C4-2B (cell line): Measurements from ENCODE around the gene GRB14.

Source experiments
- CTCF ChIP-seq: fragments of 450-650 bp; conservative IDR thresholded peaks from 2 replicates; pipeline ENCODE4 v1.5.1; 2017; ENCODE audit warnings: mild to moderate bottlenecking
- ZFX ChIP-seq: fragments of 450-650 bp; IDR thresholded peaks from 2 replicates; pipeline ENCODE4 v1.6.1; 2017

- TF ChIP-seq CTCF: no peak
- no peak for TF ChIP-seq ZFX
Observed at GRCh38 chr2:164512871-164513270, 108.4 kb downstream of the GRB14 start.
